Suprapubic skin (tissue), 4 donors: ENCODE measurements around the gene PCDHA9.
"Not testable (repeated sequence)": the region's sequence is repeated elsewhere in the genome, so short reads cannot be mapped to it uniquely, and the experiment has no call there.

Source experiments
- EP300 ChIP-seq: sonication (generic); formaldehyde crosslinking; IDR thresholded peaks from one replicate; pipeline ENCODE4 v1.6.1; 2017; ENCODE audit warnings: antibody characterized with exemption
- POLR2A ChIP-seq, 2 donors: fragments of 450-650 bp; IDR thresholded peaks; one replicate each; pipeline ENCODE4 v1.6.1; 2017; ENCODE audit warnings: antibody characterized with exemption in 2 of 2, mild to moderate bottlenecking in 2 of 2, moderate library complexity in 2 of 2
- POLR2AphosphoS5 ChIP-seq, 3 donors: sonication (generic); formaldehyde crosslinking; IDR thresholded peaks; one replicate each; pipeline ENCODE4 v1.6.1; 2017; ENCODE audit warnings: antibody characterized with exemption in 3 of 3
- TF ChIP-seq, protein P1 (sequence below), 2 donors: fragments of 200-600 bp in 1 of 2; fragments of 450-650 bp in 1 of 2; sonication (generic) in 1 of 2; IDR thresholded peaks; one replicate each; pipeline ENCODE4 v1.5.1; 2016 to 2019; ENCODE audit warnings: antibody characterized with exemption in 2 of 2, mild to moderate bottlenecking in 1 of 2, moderate library complexity in 1 of 2

DNA sequence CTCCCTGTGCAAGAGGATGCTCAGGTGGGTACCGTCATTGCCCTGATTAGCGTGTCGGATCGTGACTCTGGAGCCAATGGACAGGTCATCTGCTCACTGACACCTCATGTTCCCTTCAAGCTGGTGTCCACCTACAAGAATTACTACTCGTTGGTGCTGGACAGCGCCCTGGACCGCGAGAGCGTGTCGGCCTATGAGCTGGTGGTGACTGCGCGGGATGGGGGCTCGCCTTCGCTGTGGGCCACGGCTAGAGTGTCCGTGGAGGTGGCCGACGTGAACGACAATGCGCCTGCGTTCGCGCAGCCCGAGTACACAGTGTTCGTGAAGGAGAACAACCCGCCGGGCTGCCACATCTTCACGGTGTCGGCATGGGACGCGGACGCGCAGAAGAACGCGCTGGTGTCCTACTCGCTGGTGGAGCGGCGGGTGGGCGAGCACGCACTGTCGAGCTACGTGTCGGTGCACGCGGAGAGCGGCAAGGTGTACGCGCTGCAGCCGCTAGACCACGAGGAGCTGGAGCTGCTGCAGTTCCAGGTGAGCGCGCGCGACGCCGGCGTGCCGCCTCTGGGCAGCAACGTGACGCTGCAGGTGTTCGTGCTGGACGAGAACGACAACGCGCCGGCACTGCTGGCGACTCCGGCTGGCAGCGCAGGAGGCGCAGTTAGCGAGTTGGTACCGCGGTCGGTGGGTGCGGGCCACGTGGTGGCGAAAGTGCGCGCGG lies 28.5 kb downstream of the PCDHA9 start:
- TF ChIP-seq, protein P1, sequence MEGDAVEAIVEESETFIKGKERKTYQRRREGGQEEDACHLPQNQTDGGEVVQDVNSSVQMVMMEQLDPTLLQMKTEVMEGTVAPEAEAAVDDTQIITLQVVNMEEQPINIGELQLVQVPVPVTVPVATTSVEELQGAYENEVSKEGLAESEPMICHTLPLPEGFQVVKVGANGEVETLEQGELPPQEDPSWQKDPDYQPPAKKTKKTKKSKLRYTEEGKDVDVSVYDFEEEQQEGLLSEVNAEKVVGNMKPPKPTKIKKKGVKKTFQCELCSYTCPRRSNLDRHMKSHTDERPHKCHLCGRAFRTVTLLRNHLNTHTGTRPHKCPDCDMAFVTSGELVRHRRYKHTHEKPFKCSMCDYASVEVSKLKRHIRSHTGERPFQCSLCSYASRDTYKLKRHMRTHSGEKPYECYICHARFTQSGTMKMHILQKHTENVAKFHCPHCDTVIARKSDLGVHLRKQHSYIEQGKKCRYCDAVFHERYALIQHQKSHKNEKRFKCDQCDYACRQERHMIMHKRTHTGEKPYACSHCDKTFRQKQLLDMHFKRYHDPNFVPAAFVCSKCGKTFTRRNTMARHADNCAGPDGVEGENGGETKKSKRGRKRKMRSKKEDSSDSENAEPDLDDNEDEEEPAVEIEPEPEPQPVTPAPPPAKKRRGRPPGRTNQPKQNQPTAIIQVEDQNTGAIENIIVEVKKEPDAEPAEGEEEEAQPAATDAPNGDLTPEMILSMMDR (IDR thresholded peaks at IDR 0.05) = not testable (repeated sequence)
- not testable (repeated sequence) for TF ChIP-seq POLR2A (IDR thresholded peaks at IDR 0.05); POLR2AphosphoS5 (IDR thresholded peaks at IDR 0.05); EP300
